GM21360 (cell line): ENCODE results near the gene XRN2.
"Not testable (repeated sequence)": the region's sequence is repeated elsewhere in the genome, so short reads cannot be mapped to it uniquely, and the experiment has no call there.

ENCODE experiments used
- ATAC-seq: cut with Tn5 transposase; IDR thresholded peaks from one replicate; pipeline ENCODE4 v1.9.1; 2021; ENCODE audit warnings: mild to moderate bottlenecking, moderate library complexity; ENCODE audit not compliant: unreplicated experiment

The XRN2 gene

DNA sequence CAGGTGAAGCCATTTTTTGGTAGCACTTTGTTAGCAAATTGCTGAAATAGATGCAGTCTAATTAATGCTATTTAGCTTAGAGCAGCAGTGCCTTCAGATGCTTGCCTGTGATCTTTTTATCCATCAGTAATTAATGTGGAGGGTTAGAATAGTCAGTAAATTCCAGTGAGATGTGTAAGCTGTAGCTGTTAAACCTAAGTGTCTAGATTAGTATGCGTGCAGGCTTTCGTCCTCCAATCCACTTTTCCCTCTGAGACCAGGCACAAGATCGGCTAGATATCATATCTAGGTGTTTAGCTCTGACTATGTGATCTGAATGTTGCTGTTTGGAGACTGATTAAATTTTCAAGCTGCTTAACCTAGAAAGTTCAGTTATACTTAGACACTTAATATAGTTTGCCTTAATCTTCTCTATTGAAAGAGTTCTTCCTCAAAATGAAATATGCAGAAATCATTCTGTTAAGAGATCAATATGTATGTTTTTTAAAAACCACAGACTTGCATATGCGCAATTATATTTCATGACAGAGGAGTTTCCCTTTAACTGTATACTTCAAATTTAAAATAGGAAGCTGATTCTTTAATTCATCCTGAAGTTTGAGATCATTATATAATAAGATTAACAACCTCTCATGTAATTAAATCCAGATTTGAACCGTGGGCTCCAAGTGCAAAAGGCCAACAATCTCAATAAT, 41.2 kb downstream of the XRN2 start:
- no peak for ATAC-seq

DNA sequence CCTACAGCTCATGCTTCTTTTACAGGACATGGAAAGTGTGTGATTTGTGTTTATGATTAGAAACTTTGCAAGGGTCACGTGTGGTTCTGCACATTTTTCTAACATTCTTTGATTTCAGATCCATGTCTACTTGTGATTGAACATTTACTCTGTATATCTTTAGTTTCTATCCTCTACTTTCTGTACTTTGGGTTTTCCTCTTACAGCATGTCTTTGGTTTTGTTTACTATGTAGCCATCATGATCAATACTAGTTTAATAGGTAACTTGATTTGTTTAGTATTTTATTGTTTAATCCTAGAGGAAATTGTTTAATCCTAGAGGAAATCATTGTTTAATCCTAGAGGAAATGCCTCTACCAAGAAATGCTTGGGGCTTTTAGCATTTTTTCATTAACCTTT, 41.8 kb downstream of the XRN2 start:
- no peak for ATAC-seq

DNA sequence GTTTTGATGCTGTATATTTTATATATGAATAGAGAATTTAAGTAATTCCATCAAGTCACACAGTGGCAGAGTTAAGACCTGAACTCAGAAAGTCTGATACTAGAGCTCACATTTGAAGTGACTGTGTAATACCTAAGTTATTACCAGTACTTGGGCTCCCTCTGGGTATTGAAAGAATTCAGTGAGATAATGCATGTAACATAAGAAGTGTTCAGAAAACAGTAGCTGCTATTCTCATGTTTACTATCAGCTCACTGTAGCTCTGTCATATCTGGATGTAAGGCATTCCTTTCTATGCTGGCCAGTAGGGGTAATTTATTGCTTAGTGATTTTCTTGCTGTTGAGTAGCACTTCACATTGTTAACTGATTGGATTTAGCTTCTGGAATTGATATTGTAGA, 49.6 kb downstream of the XRN2 start:
- ATAC-seq, result no peak

DNA sequence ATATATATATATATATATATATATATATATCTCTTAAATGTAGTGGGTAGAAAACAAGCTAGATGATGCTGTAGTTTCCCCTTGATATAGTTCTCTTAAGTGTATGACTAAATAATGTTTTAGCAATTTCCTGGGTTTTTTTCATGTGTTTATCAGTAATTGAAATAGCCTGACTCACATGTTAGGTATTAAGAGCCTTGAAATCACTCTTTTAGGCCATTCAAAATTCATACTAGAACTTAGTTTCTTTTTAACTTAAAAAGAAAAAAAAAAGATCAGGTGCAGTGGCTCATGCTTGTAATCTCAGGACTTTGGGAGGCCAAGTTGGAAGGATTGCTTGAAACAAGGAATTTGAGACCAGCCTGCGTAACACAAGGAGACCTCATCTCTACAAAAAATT, 50.1 kb downstream of the XRN2 start:
- ATAC-seq, result no peak

DNA sequence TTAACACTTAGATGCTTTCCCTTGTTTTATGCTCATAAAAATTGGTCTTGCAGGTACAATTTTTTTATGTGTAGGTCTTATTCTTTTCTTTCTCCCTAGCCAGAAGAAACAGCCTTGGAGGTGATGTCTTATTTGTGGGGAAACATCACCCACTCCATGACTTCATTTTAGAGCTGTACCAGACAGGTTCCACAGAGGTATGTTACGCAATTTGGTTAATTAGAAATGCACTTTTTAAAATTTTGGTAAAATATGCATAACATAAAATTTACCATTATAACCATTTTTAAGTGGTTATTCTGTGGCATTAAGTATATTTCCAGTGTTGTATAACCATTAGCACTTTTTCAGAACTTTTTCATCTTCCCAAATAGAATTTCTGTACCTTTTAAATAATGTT, 52.9 kb downstream of the XRN2 start:
- ATAC-seq, result no peak

DNA sequence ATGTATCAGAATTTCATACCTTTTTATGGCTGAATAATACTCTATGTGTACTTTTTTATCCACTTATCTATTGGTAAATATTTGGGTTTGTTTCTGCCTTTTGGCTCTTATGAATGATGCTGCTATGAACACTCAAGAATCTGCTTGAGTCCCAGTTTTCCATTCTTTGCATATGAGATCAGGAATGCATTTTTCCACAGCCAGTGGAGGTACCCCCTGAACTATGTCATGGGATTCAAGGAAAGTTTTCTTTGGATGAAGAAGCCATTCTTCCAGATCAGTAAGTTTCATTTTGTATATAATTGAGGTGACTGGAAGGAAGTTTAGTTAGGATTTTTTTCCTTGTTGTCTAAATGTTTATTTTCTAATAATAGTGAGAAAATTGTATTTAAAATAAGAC, 53.3 kb downstream of the XRN2 start:
- no peak for ATAC-seq

DNA sequence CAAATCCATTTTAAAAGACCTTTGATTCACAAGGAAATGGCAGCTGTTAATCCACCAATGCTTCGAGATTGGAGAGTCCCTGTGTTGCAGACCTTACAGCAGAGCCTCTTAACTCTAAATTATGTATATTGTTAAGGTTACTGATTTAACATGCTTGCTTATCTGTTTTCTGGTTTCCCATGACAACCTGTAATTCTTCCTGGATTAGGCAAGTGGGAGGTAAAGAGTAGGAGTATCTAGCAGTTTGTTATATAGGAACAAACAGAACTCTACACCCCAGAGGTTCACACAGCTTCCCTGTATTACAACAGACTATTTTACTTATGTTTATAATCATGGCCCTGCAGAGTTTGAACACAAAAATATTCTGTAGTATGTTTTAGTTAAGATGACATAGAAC, 54.7 kb downstream of the XRN2 start:
- ATAC-seq, result no peak

DNA sequence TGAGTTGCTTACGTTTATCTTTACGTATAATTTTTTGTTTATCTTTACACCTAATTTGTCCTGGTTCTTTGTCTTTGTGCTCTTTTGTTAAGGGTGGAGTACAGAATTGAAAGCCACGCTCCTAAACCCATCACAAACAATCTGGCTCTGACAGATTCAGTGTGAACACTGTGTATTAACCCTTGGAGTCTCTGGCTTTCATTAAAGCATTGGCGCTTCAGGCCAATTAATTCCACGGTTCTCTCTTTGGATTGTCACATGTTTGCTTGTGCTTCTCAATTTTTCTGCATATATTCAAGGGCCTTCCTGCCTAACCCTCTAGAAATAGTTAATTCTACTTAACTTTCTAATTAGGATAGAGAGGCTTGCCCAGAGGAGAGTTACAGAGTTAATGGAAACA, 55.6 kb downstream of the XRN2 start:
- no peak for ATAC-seq

DNA sequence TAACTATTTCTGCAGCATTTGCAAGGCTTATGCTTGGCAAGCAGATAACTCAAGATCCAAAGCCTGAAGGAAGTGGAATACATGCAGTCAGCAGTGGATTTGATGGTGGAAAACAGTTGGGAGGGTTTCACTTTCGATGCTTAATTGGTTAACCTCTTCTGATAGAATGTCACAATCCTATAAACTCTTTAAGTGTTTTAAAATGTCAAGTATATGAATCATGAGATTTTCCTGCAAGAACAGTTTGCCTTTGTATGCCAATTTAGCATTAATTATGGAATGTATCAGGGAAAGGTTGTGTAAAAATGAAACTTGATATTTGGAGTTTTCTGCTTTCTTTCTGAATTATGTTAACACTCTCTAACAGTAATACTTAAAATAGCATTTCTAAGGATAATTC, 57.6 kb downstream of the XRN2 start:
- ATAC-seq, result no peak

DNA sequence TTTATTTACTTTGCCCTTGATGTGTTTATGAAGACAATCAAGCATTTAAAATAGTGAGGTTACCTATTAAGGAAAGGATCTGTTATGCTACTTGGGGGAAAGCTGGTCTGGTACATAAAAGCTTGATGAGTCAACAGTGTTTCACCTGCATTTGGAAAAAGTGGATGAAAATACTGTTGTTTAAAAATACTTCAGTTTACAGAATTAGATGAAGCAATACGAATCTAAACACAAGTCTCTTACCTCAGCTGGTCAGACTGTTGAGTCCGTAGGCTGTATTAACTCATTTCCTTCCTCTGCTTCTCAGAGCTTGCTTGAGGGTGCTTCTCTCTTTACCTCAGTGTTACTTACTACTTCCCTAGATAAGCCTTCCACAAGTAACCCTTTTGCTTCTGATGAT, 58.1 kb downstream of the XRN2 start:
- no peak for ATAC-seq

DNA sequence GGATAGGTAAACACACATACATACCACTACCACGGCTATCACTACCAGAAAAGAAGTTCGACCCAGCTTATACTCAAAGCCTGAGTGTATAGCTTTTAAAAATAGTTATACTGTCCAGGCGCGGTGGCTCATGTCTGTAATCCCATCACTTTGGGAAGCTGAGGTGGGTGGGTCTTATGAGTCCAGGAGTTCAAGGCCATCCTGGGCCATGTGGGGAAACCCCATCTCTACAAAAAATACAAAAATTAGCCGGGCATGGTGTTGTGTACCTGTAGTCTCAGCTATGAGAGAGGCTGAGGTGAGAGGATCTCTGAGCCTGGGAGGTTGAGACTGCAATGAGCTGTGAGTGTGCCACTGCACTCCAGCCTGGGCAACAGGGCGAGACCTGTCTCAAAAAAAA, 61.3 kb downstream of the XRN2 start:
- ATAC-seq, result no peak

DNA sequence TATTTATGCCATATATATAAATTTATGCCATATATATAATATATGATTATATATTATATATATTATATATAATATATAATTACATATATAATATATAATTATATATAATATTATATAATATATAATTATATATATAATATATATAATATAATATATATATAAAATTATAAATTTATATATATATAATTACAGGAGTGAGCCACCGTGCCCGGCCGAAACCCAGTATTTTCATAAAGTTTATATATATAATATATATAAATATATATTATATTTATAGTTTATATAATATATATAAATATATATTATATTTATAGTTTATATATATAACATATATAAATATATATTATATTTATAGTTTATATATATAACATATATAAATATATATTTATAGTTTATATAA, 62.6 kb downstream of the XRN2 start:
- no peak for ATAC-seq

DNA sequence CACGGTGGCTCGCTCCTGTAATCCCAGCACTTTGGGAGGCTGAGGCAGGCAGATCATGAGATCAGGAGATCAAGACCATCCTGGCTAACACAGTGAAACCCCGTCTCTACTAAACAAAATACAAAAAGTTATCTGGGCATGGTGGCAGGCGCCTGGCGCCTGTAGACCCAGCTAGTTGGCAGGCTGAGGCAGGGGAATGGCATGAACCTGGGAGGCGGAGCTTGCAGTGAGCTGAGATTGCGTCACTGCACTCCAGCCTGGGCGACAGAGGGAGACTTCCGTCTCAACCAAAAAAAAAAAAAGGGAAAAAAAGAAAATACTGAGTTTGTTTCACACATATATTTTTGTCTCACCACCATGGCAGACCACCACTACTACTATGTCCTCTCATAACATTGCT, 63.1 kb downstream of the XRN2 start:
- ATAC-seq, result not testable (repeated sequence)

DNA sequence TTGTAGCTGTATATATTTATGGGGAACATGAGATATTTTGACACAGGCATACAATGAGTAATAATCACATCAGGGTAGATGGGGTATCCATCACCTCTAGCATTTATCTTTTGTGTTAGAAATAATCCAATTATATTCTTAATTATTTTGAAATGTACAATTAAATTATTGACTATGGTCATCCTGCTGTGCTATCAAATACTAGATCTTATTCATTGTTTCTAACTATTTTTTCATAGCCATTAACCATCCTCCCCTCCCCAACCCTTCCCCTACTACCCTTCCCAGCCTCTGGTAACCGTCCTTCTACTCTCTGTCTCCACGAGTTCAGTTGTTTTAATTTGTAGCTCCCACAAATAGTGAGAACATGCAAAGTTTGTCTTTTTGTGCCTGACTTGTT, 65.7 kb downstream of the XRN2 start:
- no peak for ATAC-seq

DNA sequence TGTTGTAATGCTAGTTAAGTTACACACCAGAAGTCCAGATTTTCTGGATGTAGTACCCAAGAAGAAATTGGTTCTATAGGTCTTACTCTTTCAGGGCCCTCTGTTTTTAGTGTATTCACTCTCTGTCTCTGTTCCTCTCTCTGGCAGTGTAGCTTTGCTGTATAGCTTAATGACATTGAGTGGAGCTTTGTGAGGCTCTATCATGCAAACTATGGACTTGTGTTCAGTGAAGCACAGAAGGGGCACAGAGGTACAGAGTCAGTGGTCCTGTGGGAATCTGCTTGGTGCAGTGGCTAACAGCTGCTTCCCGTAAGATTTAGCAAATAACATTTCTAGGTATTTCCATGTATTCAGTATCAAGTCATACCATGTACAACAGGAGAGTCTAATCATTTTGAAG, 68.1 kb downstream of the XRN2 start:
- no peak for ATAC-seq

DNA sequence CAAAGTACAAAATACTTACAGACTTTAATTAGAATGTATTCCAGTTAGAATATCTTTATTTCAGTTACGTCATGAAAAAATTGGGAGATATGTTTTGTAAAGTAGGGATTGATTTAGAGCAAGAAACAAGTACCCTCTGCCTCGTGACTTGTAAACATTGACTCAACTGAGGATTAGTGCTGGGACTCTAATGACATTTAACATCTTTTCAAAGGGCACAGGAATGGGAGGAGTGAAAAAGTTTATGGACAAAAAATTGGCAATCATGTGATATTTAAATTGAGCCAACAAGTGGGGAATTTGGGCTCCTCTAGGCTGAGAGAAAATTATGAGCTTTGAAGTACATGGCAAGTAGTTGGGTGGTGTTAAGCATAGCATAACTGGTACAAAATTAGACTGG, 68.9 kb downstream of the XRN2 start:
- ATAC-seq, result no peak

DNA sequence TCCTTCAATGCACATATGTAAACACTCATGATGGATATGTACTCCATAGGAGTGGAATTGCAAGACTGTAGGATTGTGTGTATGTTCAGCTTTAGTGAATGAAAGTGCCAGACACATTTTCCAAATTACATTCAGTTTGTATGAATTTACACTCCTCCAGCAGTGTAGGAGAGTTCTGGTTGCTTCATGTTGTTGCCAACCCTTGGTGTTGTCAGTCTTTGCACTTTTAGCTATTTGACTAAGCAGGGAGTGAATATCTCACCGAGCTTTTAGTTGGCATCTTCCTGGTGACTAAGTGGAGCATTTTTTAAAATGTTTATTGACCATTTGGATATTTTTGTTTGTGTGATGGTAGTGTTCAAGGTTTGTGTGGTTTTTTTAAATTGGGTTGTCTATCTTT, 70.3 kb downstream of the XRN2 start:
- ATAC-seq, result no peak

DNA sequence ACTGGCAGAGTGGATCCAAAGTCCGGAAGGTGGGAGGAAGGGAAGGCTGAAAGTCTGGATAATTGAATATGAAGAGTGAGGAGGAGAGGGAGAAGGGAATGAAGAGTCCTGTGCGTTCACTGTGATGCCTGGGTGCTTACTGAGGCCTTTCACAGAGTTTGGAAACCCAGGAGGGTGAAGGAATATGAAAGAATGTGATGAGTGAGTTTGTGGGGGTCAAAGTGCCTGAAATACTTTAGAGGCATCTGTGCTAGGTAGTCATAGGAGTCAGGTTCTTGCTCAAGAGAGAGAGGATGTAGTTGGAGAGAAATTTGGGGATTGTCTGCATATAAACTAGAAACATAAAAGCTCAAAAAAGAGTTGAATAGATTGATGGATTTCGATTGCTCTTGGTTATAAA, 73.5 kb downstream of the XRN2 start:
- no peak for ATAC-seq

DNA sequence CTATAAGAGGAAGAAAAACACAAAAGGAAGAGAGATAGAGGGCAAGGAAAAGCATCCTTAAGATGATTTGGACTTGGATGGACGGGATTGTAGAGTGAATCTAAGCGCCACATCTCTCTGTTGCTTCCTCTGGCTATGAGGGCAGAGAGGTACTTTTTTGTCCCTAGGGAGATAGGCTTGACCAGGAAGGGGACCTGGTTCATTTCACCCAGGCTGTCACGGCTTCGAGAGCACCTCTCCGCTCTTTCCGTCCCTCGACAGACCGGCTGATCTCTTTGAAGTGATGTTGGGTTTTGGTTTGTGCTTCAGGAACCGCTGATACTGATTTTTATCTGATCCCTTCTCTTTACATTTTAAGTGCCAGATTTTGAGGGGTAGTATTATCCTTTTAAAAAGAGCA, 74.6 kb downstream of the XRN2 start:
- ATAC-seq, result no peak

DNA sequence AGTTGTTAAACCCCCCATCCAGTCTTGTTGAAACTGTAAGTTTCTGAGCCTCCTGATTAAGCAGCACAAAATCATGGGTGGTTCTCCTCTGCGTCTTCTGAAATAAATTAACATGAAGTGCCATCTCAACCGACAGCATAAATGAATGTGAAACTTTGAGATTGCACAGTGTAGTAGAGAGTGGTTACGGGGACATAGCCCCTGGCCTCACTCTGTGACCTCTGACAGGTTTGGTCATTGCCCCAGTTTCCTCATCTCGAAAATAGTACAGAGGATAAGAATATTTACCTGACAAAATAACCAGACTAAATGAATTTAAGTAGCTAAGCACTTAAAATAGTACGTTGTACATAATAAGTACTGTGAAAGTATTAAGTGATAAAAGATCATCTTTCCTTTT, 75.1 kb downstream of the XRN2 start:
- no peak for ATAC-seq

DNA sequence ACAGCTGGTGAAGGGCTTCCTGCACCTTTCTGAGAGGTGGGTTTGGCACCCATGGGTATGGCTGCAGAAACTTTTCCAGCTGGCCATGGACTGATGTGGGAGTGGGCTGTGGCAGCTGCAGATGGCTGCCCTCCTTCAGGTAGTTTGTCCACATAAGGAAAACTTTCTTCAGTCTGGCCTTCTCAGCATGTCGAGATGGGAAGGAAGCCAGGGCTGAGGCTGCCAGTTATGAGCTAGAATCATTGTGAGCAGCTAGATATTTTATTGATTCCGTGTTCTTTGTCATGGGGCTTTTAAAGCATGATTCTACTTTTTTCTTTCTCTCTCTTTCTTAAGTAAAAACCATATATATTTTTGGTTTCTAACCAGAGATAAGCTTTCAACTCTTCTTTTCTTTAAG, 77.6 kb downstream of the XRN2 start:
- no peak for ATAC-seq

DNA sequence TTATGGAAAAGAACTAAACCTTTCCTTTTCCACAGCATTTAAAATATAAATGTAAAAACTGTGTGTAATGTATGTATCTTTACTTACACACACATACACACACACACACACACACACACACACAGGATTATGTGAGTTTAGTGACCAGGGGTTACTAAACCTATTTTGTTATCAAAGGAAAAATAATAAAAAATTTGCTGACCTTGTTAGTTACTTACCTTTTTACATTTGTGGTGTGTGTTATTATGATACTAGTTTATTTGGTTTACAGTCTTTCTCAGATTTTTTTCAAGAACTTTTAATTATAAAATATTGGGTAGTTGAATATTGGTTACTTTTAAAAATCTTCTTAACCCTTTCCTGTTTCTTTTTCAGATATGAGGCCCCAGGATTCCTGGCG, 78.5 kb downstream of the XRN2 start:
- no peak for ATAC-seq

DNA sequence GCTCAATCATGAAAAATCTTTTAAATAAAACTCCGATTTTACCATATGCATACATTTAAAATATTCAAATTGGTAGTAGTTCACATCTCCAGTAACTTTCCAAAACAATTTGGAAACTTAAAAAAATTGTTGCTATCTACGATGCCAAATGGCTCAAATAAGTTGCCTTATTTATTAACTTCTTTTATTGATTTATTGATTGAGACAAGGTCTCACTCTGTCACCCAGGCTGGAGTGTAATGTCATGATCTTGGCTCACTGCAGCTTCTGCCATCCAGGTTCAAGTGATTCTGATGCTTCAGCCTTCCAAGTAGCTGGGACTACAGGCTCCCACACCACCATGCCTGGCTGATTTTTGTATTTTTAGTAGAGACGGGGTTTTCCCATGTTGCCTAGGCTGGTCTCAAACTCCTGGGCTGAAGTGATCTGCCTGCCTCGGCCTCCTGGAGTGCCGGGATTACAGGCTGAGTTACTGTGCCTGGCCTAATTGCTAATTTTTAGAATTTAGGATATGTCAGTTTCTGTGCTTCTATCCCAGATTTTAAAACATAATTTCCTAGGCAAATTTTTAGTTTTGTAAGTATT, 81.3 kb downstream of the XRN2 start:
- no peak for ATAC-seq
